Prostate gland (tissue), 2 donors: ENCODE measurements around the gene ASPN. TPM values are rescaled to one million over a fixed set of nuclear protein-coding genes. Genes with fewer than 3 reads are reported as not detected.
A peak's percentile ranks its signal among the peaks of the same experiment; 100 is the strongest.

Experiments used
- DNase-seq: peaks from one replicate; pipeline ENCODE4 v3.0.0-alpha.2; 2019; ENCODE audit warnings: low spot score
- H3K27ac ChIP-seq, 2 donors: fragments of 200-600 bp; sonication (generic); 2 replicates each; pipeline ENCODE4 v1.5.1; 2017 to 2019
- H3K27me3 ChIP-seq: fragments of 200-600 bp; sonication (generic); replicated peaks from 2 replicates; pipeline ENCODE4 v1.5.1; 2019; ENCODE audit not compliant: insufficient read depth
- H3K36me3 ChIP-seq, 2 donors: fragments of 200-600 bp; sonication (generic); 1 replicate in 1 of 2; 2 replicates in 1 of 2; pipeline versions ENCODE4 v1.5.1 to v1.8.1; 2017 to 2019
- H3K4me1 ChIP-seq: fragments of 200-600 bp; sonication (generic); replicated peaks from 2 replicates; pipeline ENCODE4 v1.5.1; 2019
- H3K4me3 ChIP-seq, 2 donors: fragments of 200-600 bp; sonication (generic); 2 replicates each; pipeline ENCODE4 v1.5.1; 2017 to 2019
- H3K9me3 ChIP-seq: fragments of 200-600 bp; sonication (generic); 2 replicates; pipeline ENCODE4 v1.5.1; 2017
- POLR2A ChIP-seq: fragments of 450-650 bp; IDR thresholded peaks from one replicate; pipeline ENCODE4 v1.6.1; 2016; ENCODE audit warnings: antibody characterized with exemption, mild to moderate bottlenecking
- POLR2AphosphoS5 ChIP-seq: sonication (generic); formaldehyde crosslinking; IDR thresholded peaks from one replicate; pipeline ENCODE4 v1.6.1; 2017; ENCODE audit warnings: antibody characterized with exemption
- WGBS: methylation state at CpG from one replicate; pipeline ENCODE4 v1.1.5; 2018; 5-methylcytosine and 5-hydroxymethylcytosine counted together
- intact Hi-C: fragments of 100-400 bp; cut with DNase I; formaldehyde crosslinking; loops from one replicate; pipeline ENCODE4 v1.14.2; 2022
- total RNA-seq, 2 donors: library from RNA; depleted of rRNA; stranded (reverse); fragments of >200 nt; gene quantifications; one replicate each; pipeline ENCODE4 v1.1.0, GENCODE V29; 2016
- TF ChIP-seq, protein P1 (sequence below), 4 experiments: fragments of 200-600 bp in 2 of 4; fragments of 450-650 bp in 2 of 4; sonication (generic) in 2 of 4; IDR thresholded peaks; 1 replicate in 3 of 4; 2 replicates in 1 of 4; pipeline ENCODE4 v1.5.1; 2016 to 2019; ENCODE audit warnings: antibody characterized with exemption in 4 of 4, mild to moderate bottlenecking in 2 of 4, moderate library complexity in 2 of 4

ASPN gene
- total RNA-seq, 2 donors from 2014 or later, result 0.68 to 1.8 TPM

- Histone ChIP-seq H3K4me3 (no peak overlapping the region), H3K9me3 (no peaks in the 10 kb centered on the region), H3K27ac (no peak overlapping the region), H3K36me3 (no peaks in the 10 kb centered on the region), H3K27me3 (no peaks in the 10 kb centered on the region), H3K4me1 (no peaks in the 10 kb centered on the region)
- DNase-seq, result no peak
- no peak for TF ChIP-seq POLR2AphosphoS5
- 84% methylated on average over 3 of the region's 3 CpGs for WGBS
- intact Hi-C loops, result no loop called here
These were observed 31.0 kb upstream of the ASPN start for GRCh38 chr9:92513349-92513748.

GRCh38 chr9:92512622-92513021, 30.3 kb upstream of the ASPN start:
- Histone ChIP-seq H3K4me1 (no peaks in the 10 kb centered on the region), H3K4me3 (no peak overlapping the region), H3K27ac (no peak overlapping the region), H3K9me3 (no peaks in the 10 kb centered on the region), H3K27me3 (no peaks in the 10 kb centered on the region), H3K36me3 (no peaks in the 10 kb centered on the region)
- TF ChIP-seq POLR2AphosphoS5, result no peak
- TF ChIP-seq, protein P1, sequence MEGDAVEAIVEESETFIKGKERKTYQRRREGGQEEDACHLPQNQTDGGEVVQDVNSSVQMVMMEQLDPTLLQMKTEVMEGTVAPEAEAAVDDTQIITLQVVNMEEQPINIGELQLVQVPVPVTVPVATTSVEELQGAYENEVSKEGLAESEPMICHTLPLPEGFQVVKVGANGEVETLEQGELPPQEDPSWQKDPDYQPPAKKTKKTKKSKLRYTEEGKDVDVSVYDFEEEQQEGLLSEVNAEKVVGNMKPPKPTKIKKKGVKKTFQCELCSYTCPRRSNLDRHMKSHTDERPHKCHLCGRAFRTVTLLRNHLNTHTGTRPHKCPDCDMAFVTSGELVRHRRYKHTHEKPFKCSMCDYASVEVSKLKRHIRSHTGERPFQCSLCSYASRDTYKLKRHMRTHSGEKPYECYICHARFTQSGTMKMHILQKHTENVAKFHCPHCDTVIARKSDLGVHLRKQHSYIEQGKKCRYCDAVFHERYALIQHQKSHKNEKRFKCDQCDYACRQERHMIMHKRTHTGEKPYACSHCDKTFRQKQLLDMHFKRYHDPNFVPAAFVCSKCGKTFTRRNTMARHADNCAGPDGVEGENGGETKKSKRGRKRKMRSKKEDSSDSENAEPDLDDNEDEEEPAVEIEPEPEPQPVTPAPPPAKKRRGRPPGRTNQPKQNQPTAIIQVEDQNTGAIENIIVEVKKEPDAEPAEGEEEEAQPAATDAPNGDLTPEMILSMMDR (IDR thresholded peaks at IDR 0.05), result no peak
- no peak for TF ChIP-seq POLR2A
- no peak for DNase-seq
- intact Hi-C loops, result no loop called here
- 52% methylated on average over 3 of the region's 3 CpGs for WGBS

- Histone ChIP-seq H3K27ac (no peak overlapping the region), H3K4me3 (no peak overlapping the region), H3K36me3 (no peaks in the 10 kb centered on the region), H3K27me3 (no peaks in the 10 kb centered on the region), H3K4me1 (no peaks in the 10 kb centered on the region), H3K9me3 (no peaks in the 10 kb centered on the region)
- TF ChIP-seq POLR2AphosphoS5, result no peak
- TF ChIP-seq POLR2A, result no peak
- TF ChIP-seq, protein P1 (IDR thresholded peaks at IDR 0.05), result no peak
- intact Hi-C loops, result no loop called here
- no peak for DNase-seq
These were observed 28.4 kb upstream of the ASPN start for GRCh38 chr9:92510747-92511146.

DNA sequence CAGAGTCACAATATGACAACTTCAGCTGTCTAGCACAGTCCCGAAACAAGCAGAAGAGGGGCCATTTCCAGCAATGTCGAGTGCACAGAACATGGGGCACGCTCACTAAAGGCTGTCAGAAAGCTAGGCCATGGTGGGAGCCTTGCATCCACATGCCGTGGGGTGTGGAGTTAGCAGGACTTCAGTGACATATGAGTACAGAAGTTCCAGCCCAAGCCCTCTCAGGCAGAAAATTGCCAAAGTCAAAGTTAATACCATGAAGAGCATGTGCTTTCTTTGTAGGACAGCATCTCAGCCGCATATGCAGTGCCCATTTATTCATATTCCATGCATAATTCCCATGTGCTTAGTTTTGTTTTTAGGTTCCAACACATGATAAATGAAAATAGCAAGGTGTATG, 26.7 kb upstream of the ASPN start:
- WGBS, result 90% methylated on average over 5 of the region's 5 CpGs
- Histone ChIP-seq H3K36me3 (no peaks in the 10 kb centered on the region), H3K4me1 (no peaks in the 10 kb centered on the region), H3K27ac (no peak overlapping the region), H3K9me3 (no peaks in the 10 kb centered on the region), H3K27me3 (no peaks in the 10 kb centered on the region), H3K4me3 (no peak overlapping the region)
- intact Hi-C loops, result no loop called here
- TF ChIP-seq, protein P1 (IDR thresholded peaks at IDR 0.05), result no peak
- TF ChIP-seq POLR2AphosphoS5 (no peak), POLR2A (no peak)
- DNase-seq, result no peak

DNA sequence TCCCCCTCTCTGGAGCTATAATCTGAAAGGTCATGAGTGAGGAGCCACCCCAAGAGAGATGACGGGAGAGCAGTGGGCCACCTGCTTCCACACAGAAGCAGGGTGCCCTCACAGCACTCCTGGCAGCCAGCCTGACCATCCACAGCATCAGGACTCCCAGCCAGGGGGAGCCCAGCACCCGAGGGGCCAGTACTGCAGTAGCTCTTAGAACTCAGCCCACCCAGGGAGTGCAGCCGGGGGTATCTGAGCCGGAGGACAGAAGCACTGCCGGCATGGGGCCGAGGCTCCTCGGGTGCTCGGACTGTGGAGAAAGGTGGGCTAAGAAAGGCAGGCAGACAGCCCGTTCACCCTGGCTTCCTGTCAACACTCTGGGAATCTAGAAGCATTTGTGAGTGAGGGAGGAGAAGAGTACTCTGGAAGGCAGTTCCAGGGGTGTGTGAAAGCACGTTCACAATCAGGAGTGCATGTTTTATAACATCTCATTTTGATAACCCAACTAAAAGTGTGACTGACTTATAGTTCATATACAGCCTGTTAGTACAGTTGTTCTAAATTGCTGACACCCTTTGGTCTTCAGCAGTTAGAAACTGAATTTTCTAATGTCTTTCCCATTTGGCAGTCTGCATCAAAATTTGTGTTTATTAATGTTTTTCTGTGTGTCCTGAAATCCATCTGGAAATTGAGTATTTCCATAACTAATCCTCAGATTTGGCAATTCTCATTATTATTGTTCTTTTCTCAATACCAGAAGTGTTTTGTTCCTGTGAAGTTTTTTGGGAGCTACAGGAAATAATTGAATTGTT, 25.9 kb upstream of the ASPN start:
- Histone ChIP-seq H3K36me3 (no peaks in the 10 kb centered on the region), H3K9me3 (no peaks in the 10 kb centered on the region), H3K27ac (peak overlapping the region in 1 of 2 donors; percentile 32), H3K4me3 (no peak overlapping the region), H3K4me1 (no peaks in the 10 kb centered on the region), H3K27me3 (no peaks in the 10 kb centered on the region)
- no peak for DNase-seq
- intact Hi-C loops, result no loop called here
- TF ChIP-seq, protein P1 (IDR thresholded peaks at IDR 0.05), result peak in 1 of 4 experiments; percentile 5
- TF ChIP-seq POLR2A (no peak), POLR2AphosphoS5 (no peak)
- 60% methylated on average over 10 of the region's 10 CpGs for WGBS
